K562 (cell line): ENCODE data around the gene NEDD4L. TPM values are rescaled to one million over a fixed set of nuclear protein-coding genes. Genes with fewer than 3 reads are reported as not detected.

Experiments used
- ATAC-seq: fragments of 200-7000 bp; cut with Tn5 transposase; 3 replicates; pipeline ENCODE4 v1.9.1; 2020; ENCODE audit warnings: moderate library complexity
- BruUV-seq: library from RNA; stranded (reverse); fragments of 400-500 nt; replicated peaks from 2 replicates; lab custom pipeline; 2021; lab: Mats Ljungman, UMichigan
- CTCF ChIA-PET: fragments of 300-600 bp; formaldehyde crosslinking; extraction: SDS; loops from one replicate; lab custom pipeline; 2021; ENCODE audit warnings: low intra/inter-chr PET ratio; lab: Yijun Ruan, JAX
- POLR2A ChIA-PET: fragments of 300-600, 350-650 bp; sonication (Branson Sonifier 250); formaldehyde crosslinking; extraction: SDS; loops from one replicate; lab custom pipeline; 2021; ENCODE audit warnings: antibody characterized with exemption, inconsistent platforms; lab: Yijun Ruan, JAX
- DNase-seq, 4 experiments: peaks; one replicate each; pipeline versions ENCODE4 v3.0.0 to v3.0.0-alpha.2; 2011 to 2018; ENCODE audit warnings: low spot score in 3 of 4, mixed read lengths in 3 of 4; ENCODE audit errors: extremely low read depth in 1 of 4
- FAIRE-seq: peaks from 2 replicates; lab custom pipeline; 2011; peaks lifted over from hg19 to GRCh38; lab: Jason Lieb, UNC
- H2AFZ ChIP-seq: 2 replicates; pipeline ENCODE4 v1.6.0; 2011; ENCODE audit warnings: low read depth, low read length, control low read depth, inconsistent platforms
- H3K27ac ChIP-seq: fragments of 200-600 bp; 3 replicates; pipeline ENCODE4 v1.8.0; 2011; ENCODE audit warnings: low read depth, mild to moderate bottlenecking, control low read depth, inconsistent platforms, low read length, moderate library complexity, mixed read lengths; ENCODE audit errors: extremely low read depth
- H3K27me3 ChIP-seq, 2 experiments: fragments of 300-600 bp in 1 of 2; 2 replicates in 1 of 2; 3 replicates in 1 of 2; pipeline versions ENCODE4 v1.6.0 to v1.8.0; 2011; ENCODE audit warnings: inconsistent platforms in 2 of 2, low read length in 2 of 2, mild to moderate bottlenecking in 1 of 2, mixed read lengths in 1 of 2, moderate library complexity in 1 of 2; ENCODE audit not compliant: control insufficient read depth in 2 of 2, insufficient read depth in 2 of 2
- H3K36me3 ChIP-seq: fragments of 300-600 bp; 3 replicates; pipeline ENCODE4 v1.8.0; 2011; ENCODE audit warnings: mild to moderate bottlenecking, low read length, inconsistent platforms; ENCODE audit not compliant: control insufficient read depth, insufficient read depth
- H3K4me1 ChIP-seq, 2 experiments: fragments of 200-600 bp in 1 of 2; replicated peaks in 1 of 2; 2 replicates in 1 of 2; 3 replicates in 1 of 2; pipeline versions ENCODE4 v1.5.1 to v1.8.0; 2011; ENCODE audit warnings: inconsistent platforms in 2 of 2, low read length in 2 of 2, mild to moderate bottlenecking in 1 of 2, mixed read lengths in 1 of 2, moderate library complexity in 1 of 2; ENCODE audit not compliant: control insufficient read depth in 2 of 2, insufficient read depth in 2 of 2
- H3K4me2 ChIP-seq: 2 replicates; pipeline ENCODE4 v1.6.1; 2011; ENCODE audit warnings: low read length, control low read depth, inconsistent platforms, mixed read lengths; ENCODE audit not compliant: insufficient read depth
- H3K4me3 ChIP-seq: fragments of 200-600 bp; sonication (generic), shearing (Covaris generic); 2 replicates; pipeline ENCODE4 v1.5.1; 2016; ENCODE audit warnings: control low read depth, inconsistent platforms
- H3K79me2 ChIP-seq: fragments of 200-600 bp; 3 replicates; pipeline ENCODE4 v1.8.0; 2011; ENCODE audit warnings: low read length, inconsistent platforms; ENCODE audit not compliant: control insufficient read depth, insufficient read depth
- H3K9ac ChIP-seq, 2 experiments: 2 replicates each; pipeline versions ENCODE4 v1.6.0 to v1.6.1; 2011; ENCODE audit warnings: low read depth in 2 of 2, low read length in 2 of 2, control low read depth in 1 of 2, inconsistent platforms in 1 of 2, mild to moderate bottlenecking in 1 of 2, mixed read lengths in 1 of 2; ENCODE audit not compliant: insufficient read depth in 1 of 2
- H3K9me1 ChIP-seq: one replicate; pipeline ENCODE4 v1.6.0; 2011; ENCODE audit warnings: inconsistent platforms, mild to moderate bottlenecking, low read length, moderate library complexity; ENCODE audit not compliant: control insufficient read depth, insufficient read depth
- H3K9me3 ChIP-seq: replicated peaks from 2 replicates; pipeline ENCODE4 v1.5.1; 2011; ENCODE audit warnings: low read depth, low read length, inconsistent platforms; ENCODE audit not compliant: control insufficient read depth, insufficient read depth
- H4K20me1 ChIP-seq: replicated peaks from 2 replicates; pipeline ENCODE4 v1.6.1; 2011; ENCODE audit warnings: low read length, inconsistent platforms, mixed read lengths; ENCODE audit not compliant: control insufficient read depth, insufficient read depth
- CBFA2T3 ChIP-seq: fragments of 450-650 bp; IDR thresholded peaks from 2 replicates; pipeline ENCODE4 v1.6.1; 2017
- HSF4 ChIP-seq: fragments of 250-450 bp; sonication (Bioruptor Pico); IDR thresholded peaks from 2 replicates; pipeline ENCODE4 v2.1.2; 2022; ENCODE audit warnings: mild to moderate bottlenecking, moderate library complexity, borderline replicate concordance
- JUNB ChIP-seq: fragments of 450-650 bp; formaldehyde crosslinking; conservative IDR thresholded peaks from 2 replicates; pipeline ENCODE4 v1.4.0; 2020; ENCODE audit warnings: mild to moderate bottlenecking
- SMARCA5 ChIP-seq: fragments of 450-650 bp; IDR thresholded peaks from 2 replicates; pipeline ENCODE4 v1.6.1; 2016
- SP1 ChIP-seq: sonication (generic); formaldehyde crosslinking; IDR thresholded peaks from 2 replicates; pipeline ENCODE4 v1.8.1; 2022; ENCODE audit warnings: mild to moderate bottlenecking, missing genetic modification reagents
- TBP ChIP-seq: optimal IDR thresholded peaks from 2 replicates; pipeline ENCODE3; 2011; ENCODE audit warnings: low read depth, low read length, improper control_type of control experiment
- WGBS: fragments of 100-300 bp; shearing (Covaris generic); methylation state at CpG from one replicate; pipeline ENCODE4 v1.1.6; 2016; ENCODE audit warnings: low coverage, mixed read lengths; ENCODE audit not compliant: insufficient coverage; ENCODE audit errors: missing lambda C conversion rate; 5-methylcytosine and 5-hydroxymethylcytosine counted together
- in situ Hi-C: fragments of 300-500 bp; cut with MboI; formaldehyde crosslinking; loops from 4 replicates; pipeline ENCODE4 v1.15.0; 2018; ENCODE audit warnings: inconsistent platforms, mixed read lengths
- intact Hi-C: fragments of 100-400 bp; cut with micrococcal nuclease; formaldehyde crosslinking; loops from 2 replicates; pipeline ENCODE4 v1.14.2; 2022
- polyA plus RNA-seq, 8 experiments: library from polyadenylated mRNA; depleted of rRNA in 4 of 8; stranded (reverse) in 5 of 8; unstranded in 3 of 8; fragments of >200 nt; fragmentation: Nextera tagmentation in 2 of 8; fragmentation: Illumina TruSeq in 1 of 8; extraction: Ambion mirVana in 2 of 8; extraction: Trizol in 1 of 8; gene quantifications; 2 replicates each; pipeline versions ENCODE4 v1.2.1 to v1.2.3, GENCODE V29; 2011 to 2014; ENCODE audit warnings: inconsistent platforms in 1 of 8, missing spikeins in 1 of 8
- total RNA-seq, 7 experiments: library from RNA; depleted of rRNA in 6 of 7; stranded (reverse); fragments of >200 nt in 6 of 7; fragmentation: Illumina TruSeq in 2 of 7; extraction: Trizol in 2 of 7; gene quantifications; 2 replicates each; pipeline versions ENCODE4 v1.2.1 to v1.2.3, GENCODE V29; 2011 to 2021; ENCODE audit warnings: low replicate concordance in 1 of 7
- TF ChIP-seq, protein P1 (sequence below): fragments of 450-650 bp; conservative IDR thresholded peaks from 2 replicates; pipeline ENCODE4 v1.6.1; 2016; ENCODE audit warnings: missing genetic modification characterization, low read depth, mild to moderate bottlenecking, missing compliant biosample characterization, moderate library complexity

The NEDD4L gene
- total and polyA plus RNA-seq, 9 of the 15 experiments (the other 6 are each of a cell fraction or from before 2014, with no cell fraction given) = 8.1 to 33.4 (median 19.9) TPM

- no peak for TF ChIP-seq SP1 (CRISPR knock-in tag)
- TF ChIP-seq, protein P1, sequence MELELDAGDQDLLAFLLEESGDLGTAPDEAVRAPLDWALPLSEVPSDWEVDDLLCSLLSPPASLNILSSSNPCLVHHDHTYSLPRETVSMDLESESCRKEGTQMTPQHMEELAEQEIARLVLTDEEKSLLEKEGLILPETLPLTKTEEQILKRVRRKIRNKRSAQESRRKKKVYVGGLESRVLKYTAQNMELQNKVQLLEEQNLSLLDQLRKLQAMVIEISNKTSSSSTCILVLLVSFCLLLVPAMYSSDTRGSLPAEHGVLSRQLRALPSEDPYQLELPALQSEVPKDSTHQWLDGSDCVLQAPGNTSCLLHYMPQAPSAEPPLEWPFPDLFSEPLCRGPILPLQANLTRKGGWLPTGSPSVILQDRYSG (tag) = no peak
- TF ChIP-seq, all 486 proteins: peak for 0
- no peak overlapping the region for H3K4me3 ChIP-seq
- no peaks in the 10 kb centered on the region; the same call in 2 of the 3 replicates for H3K79me2 ChIP-seq
- in situ Hi-C loops = no loop called here
- no peaks in the 10 kb centered on the region for H3K9me3 ChIP-seq
- ChIA-PET POLR2A (interaction anchor here (1.2 kb wide), 1 partner anchor 15 kb away, joined by 3 read pairs; no protein-coding TSS in a partner anchor), CTCF (no interaction called here)
- H3K9me1 ChIP-seq = peaks cover 3% of the 10 kb centered on the region
- DNase-seq = no peak
- no TSS peak for BruUV-seq
- H3K27ac ChIP-seq = no peak overlapping the region
- H3K4me1 ChIP-seq = peaks cover 0 to 8% of the 10 kb centered on the region in 2 experiments; a peak in 3 of 5 replicates
- intact Hi-C loops = no loop called here
- H3K4me2 ChIP-seq = no peak overlapping the region
- H2AFZ ChIP-seq = no peak overlapping the region
- H3K36me3 ChIP-seq = no peaks in the 10 kb centered on the region
- peaks cover 3% of the 10 kb centered on the region; the same call in 1 of the 2 replicates for H4K20me1 ChIP-seq
- FAIRE-seq = no peak
- WGBS = 46% methylated on average over 5 of the region's 5 CpGs
- H3K27me3 ChIP-seq = no peaks in the 10 kb centered on the region
- no peak overlapping the region for H3K9ac ChIP-seq
- no peak for ATAC-seq
These were observed 225.9 kb downstream of the NEDD4L start for GRCh38 chr18:58269931-58270330.

- Histone ChIP-seq H3K4me3 (no peak overlapping the region), H3K79me2 (no peaks in the 10 kb centered on the region; the same call in 2 of the 3 replicates), H3K4me2 (no peak overlapping the region), H4K20me1 (peaks cover 3% of the 10 kb centered on the region; the same call in 1 of the 2 replicates), H3K36me3 (no peaks in the 10 kb centered on the region), H3K9me1 (peaks cover 3% of the 10 kb centered on the region), H2AFZ (no peak overlapping the region), H3K27ac (no peak overlapping the region), H3K9me3 (no peaks in the 10 kb centered on the region), H3K27me3 (no peaks in the 10 kb centered on the region), H3K4me1 (peaks cover 0 to 8% of the 10 kb centered on the region in 2 experiments; a peak in 3 of 5 replicates), H3K9ac (no peak overlapping the region)
- POLR2A ChIA-PET = no interaction called here
- no peak for FAIRE-seq
- TF ChIP-seq TBP (no peak), CBFA2T3 (no peak), HSF4 (CRISPR knock-in tag) (no peak), SMARCA5 (no peak), JUNB (CRISPR knock-in tag) (no peak)
- in situ Hi-C loops = no loop called here
- WGBS = 80% methylated on average over 4 of the region's 4 CpGs
- CTCF ChIA-PET = no interaction called here
- BruUV-seq = no TSS peak
- ATAC-seq = no peak
- intact Hi-C loops = no loop called here
- no peak for DNase-seq
These were observed 226.4 kb downstream of the NEDD4L start for GRCh38 chr18:58270396-58270795.
